ENCODE data around the gene SET. TPM values are rescaled to one million over a fixed set of nuclear protein-coding genes. Genes with fewer than 3 reads are reported as not detected.
A peak's percentile ranks its signal among the peaks of the same experiment; 100 is the strongest.
"Not testable (repeated sequence)": the region's sequence is repeated elsewhere in the genome, so short reads cannot be mapped to it uniquely, and the experiment has no call there.

Gene SET
- total RNA-seq, 4 donors from 2014 or later: 143 to 156 (median 145) TPM

DNA sequence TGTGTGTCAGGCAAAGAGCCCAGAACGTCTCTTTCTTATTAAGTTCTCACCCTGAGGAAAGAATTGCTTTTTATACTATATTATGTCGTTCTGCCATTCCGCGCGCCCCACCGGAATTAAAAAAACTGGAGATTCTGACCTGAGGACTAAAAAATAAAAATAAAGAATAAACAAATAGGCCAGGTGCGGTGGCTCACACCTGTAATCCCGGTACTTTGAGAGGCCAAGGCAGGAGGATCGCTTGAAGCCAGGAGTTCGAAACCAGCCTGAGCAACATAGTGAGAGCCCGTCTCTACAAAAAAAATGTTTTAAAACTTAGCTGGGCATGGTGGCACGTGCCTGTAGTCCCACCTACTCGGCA, 31.7 kb upstream of the SET start:
- peak overlapping the region in 2 of 4 donors; percentile 79 to 83 for H3K4me3 ChIP-seq
- TF ChIP-seq EP300 (IDR thresholded peaks at IDR 0.05) (no peak), POLR2A (IDR thresholded peaks at IDR 0.05) (no peak)
- TF ChIP-seq, protein P1, sequence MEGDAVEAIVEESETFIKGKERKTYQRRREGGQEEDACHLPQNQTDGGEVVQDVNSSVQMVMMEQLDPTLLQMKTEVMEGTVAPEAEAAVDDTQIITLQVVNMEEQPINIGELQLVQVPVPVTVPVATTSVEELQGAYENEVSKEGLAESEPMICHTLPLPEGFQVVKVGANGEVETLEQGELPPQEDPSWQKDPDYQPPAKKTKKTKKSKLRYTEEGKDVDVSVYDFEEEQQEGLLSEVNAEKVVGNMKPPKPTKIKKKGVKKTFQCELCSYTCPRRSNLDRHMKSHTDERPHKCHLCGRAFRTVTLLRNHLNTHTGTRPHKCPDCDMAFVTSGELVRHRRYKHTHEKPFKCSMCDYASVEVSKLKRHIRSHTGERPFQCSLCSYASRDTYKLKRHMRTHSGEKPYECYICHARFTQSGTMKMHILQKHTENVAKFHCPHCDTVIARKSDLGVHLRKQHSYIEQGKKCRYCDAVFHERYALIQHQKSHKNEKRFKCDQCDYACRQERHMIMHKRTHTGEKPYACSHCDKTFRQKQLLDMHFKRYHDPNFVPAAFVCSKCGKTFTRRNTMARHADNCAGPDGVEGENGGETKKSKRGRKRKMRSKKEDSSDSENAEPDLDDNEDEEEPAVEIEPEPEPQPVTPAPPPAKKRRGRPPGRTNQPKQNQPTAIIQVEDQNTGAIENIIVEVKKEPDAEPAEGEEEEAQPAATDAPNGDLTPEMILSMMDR (IDR thresholded peaks at IDR 0.05): no peak
- H3K9me3 ChIP-seq: no peaks in the 10 kb centered on the region
- WGBS, 2 donors: 93 to 97% methylated on average over 12 to 13 of the region's 13 CpGs
- H3K4me1 ChIP-seq: peaks cover 0 to 18% (median 3%) of the 10 kb centered on the region in 4 donors
- no peaks in the 10 kb centered on the region for H3K36me3 ChIP-seq
- H3K27me3 ChIP-seq: no peaks in the 10 kb centered on the region
- peak overlapping the region; percentile 94 to 97 (median 97) for H3K27ac ChIP-seq
- DNase-seq (ENCODE audit: low spot score in 2 of 2): no peak

DNA sequence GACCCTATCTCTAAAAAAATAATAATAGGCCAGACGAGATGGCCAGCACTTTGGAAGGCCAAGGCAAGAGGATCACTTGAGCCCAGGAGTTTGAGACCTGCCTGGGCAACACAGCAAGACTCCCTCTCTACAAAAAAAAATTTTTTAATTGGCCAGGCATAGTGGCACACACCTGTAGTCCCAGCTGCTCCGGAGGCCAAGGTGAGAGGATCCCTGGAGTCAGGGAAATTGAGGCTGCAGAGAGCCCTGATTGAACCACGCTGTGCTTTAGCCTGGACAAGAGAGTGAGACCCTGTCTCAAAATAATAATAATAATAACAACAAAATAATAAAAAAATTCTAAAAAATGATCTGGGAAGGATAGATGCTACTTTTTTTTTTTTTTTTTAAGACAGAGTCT, 31.2 kb upstream of the SET start:
- H3K27ac ChIP-seq: no peak overlapping the region
- H3K27me3 ChIP-seq: no peaks in the 10 kb centered on the region
- WGBS, 2 donors: 91 to 94% methylated on average over 3 of the region's 3 CpGs
- no peak overlapping the region for H3K4me3 ChIP-seq
- no peaks in the 10 kb centered on the region for H3K36me3 ChIP-seq
- no peaks in the 10 kb centered on the region for H3K9me3 ChIP-seq
- H3K4me1 ChIP-seq: peaks cover 0 to 18% (median 3%) of the 10 kb centered on the region in 4 donors
- TF ChIP-seq, protein P1 (IDR thresholded peaks at IDR 0.05): no peak
- TF ChIP-seq EP300 (IDR thresholded peaks at IDR 0.05) (no peak), POLR2A (IDR thresholded peaks at IDR 0.05) (no peak)
- DNase-seq (ENCODE audit: low spot score in 2 of 2): no peak

DNA sequence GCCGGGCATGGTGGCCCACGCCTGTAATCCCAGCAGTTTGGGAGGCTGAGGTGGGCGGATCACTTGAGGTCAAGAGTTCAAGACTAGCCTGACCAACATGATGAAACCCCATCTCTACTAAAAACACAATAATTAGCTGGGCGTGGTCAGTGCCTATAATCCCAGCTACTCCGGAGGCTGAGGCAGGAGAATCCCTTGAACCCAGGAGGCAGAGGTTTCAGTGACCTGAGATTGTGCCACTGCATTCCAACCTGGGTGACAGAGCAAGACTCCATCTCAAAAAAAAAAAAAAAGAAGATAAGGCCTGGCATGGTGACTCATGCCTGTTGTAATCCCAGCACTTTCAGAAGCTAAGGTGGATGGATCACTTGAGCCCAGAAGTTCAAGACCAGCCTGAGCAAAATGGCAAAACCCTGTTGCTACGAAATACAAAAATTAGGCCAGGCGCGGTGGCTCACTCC, 22.5 kb upstream of the SET start:
- WGBS, 2 donors: 75 to 83% methylated on average over 8 of the region's 8 CpGs
- DNase-seq (ENCODE audit: low spot score in 2 of 2); H3K9me3 ChIP-seq; H3K36me3 ChIP-seq; H3K27me3 ChIP-seq; H3K4me3 ChIP-seq; H3K27ac ChIP-seq; H3K4me1 ChIP-seq: not testable (repeated sequence)

DNA sequence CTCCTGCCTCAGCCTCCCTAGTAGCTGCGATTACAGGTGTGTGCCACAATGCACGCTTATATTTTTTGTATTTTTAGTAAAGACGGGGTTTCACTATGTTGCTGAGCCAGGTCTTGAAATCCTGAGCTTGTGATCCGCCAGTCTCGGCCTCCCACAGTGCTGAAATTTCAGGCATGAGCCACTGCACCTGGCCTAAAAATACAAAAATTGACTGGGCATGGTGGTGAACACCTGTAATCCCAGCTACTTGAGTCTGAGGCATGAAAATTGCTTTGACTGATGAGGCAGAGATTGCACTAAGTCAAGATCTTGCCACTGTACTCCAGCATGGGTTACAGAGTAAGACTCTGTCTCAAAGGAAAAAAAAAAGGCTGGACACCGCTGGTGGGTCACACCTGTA, 19.2 kb upstream of the SET start:
- WGBS, 2 donors: 94 to 98% methylated on average over 6 of the region's 6 CpGs
- Histone ChIP-seq H3K4me3 (no peak overlapping the region), H3K36me3 (no peaks in the 10 kb centered on the region), H3K9me3 (no peaks in the 10 kb centered on the region), H3K4me1 (no peaks in the 10 kb centered on the region), H3K27me3 (no peaks in the 10 kb centered on the region), H3K27ac (no peak overlapping the region)
- TF ChIP-seq POLR2A (IDR thresholded peaks at IDR 0.05): no peak
- TF ChIP-seq, protein P1 (IDR thresholded peaks at IDR 0.05): no peak
- no peak for TF ChIP-seq EP300 (IDR thresholded peaks at IDR 0.05)
- DNase-seq (ENCODE audit: low spot score in 2 of 2): no peak

DNA sequence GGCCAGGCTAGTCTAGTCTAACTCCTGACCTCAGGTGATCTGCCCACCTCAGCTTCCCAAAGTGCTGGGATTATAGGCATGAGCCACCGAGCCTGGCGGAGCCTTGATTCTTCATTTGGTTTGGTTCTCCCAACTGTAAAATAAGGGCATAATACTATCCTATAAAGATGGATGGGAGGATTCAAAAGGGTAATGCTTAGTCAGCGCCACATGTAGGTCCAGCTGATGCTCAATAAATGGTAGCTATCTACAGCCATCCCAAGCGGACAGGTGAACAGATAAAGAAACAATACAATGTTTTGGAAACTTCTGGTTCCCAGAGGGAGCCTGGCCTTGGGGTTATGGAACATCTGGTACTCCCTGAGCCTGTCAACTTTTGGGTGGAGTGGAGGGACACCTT, 13.6 kb upstream of the SET start:
- no peak for TF ChIP-seq EP300 (IDR thresholded peaks at IDR 0.05)
- no peak for TF ChIP-seq POLR2A (IDR thresholded peaks at IDR 0.05)
- TF ChIP-seq, protein P1 (IDR thresholded peaks at IDR 0.05): no peak
- WGBS, 2 donors: 94 to 98% methylated on average over 4 of the region's 4 CpGs
- no peak for DNase-seq (ENCODE audit: low spot score in 2 of 2)

DNA sequence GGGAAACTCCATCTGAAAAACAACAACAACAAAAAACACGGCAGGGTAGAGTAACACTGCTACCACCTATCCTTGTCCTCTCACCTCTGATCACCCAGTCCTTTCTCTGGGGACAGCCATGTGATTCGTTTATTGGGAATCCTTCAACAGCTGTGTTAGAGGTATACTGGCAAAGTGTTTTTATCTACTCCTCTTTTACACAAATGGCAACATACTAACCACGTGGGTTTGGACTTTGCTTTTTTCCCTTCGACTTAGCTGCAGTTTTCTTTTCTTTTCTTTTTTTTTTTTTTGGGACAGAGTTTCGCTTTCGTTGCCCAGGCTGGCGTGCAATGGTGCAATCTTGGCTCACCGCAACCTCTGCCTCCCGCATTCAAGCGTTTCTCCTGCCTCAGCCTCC, 11.2 kb upstream of the SET start:
- TF ChIP-seq, protein P1 (IDR thresholded peaks at IDR 0.05): no peak
- TF ChIP-seq POLR2A (IDR thresholded peaks at IDR 0.05) (no peak), EP300 (IDR thresholded peaks at IDR 0.05) (no peak)
- no peaks in the 10 kb centered on the region for H3K36me3 ChIP-seq
- H3K4me1 ChIP-seq: peaks cover 0 to 1% (median 0%) of the 10 kb centered on the region in 4 donors
- no peaks in the 10 kb centered on the region for H3K27me3 ChIP-seq
- no peak overlapping the region for H3K4me3 ChIP-seq
- H3K9me3 ChIP-seq: no peaks in the 10 kb centered on the region
- H3K27ac ChIP-seq: no peak overlapping the region
- 86 to 88% methylated on average over 10 of the region's 10 CpGs for WGBS, 2 donors
- DNase-seq (ENCODE audit: low spot score in 2 of 2): no peak

More for the DNA sequence above, 13.6 kb upstream of the SET start:
- H3K4me3 ChIP-seq: no peak overlapping the region
- H3K27ac ChIP-seq: no peak overlapping the region
- no peaks in the 10 kb centered on the region for H3K9me3 ChIP-seq
- H3K36me3 ChIP-seq: no peaks in the 10 kb centered on the region
- no peaks in the 10 kb centered on the region for H3K4me1 ChIP-seq
- H3K27me3 ChIP-seq: no peaks in the 10 kb centered on the region

Data from tibial nerve (tissue), 4 donors.